Fibroblast of villous mesenchyme (primary cell): ENCODE data around the gene APOD. TPM values are rescaled to one million over a fixed set of nuclear protein-coding genes. Genes with fewer than 3 reads are reported as not detected.
"Not testable (repeated sequence)": the region's sequence is repeated elsewhere in the genome, so short reads cannot be mapped to it uniquely, and the experiment has no call there.

Experiments
- DNase-seq: peaks from one replicate; pipeline ENCODE4 v3.0.0-alpha.2; 2010; ENCODE audit warnings: low read depth
- H3K4me3 ChIP-seq: 2 replicates; pipeline ENCODE4 v1.5.1; 2011; ENCODE audit warnings: low read depth, mild to moderate bottlenecking, low read length
- total RNA-seq: library from RNA; depleted of rRNA; stranded (reverse); fragments of >200 nt; gene quantifications from 2 replicates; pipeline ENCODE4 v1.2.3, GENCODE V29; 2012
- TF ChIP-seq, protein P1 (sequence below): IDR thresholded peaks from 2 replicates; pipeline ENCODE4 v1.5.1; 2012; ENCODE audit warnings: low read depth, mild to moderate bottlenecking, low read length; ENCODE audit not compliant: insufficient read depth

APOD gene
- total RNA-seq, 1 donor, result 1.3 TPM

DNA sequence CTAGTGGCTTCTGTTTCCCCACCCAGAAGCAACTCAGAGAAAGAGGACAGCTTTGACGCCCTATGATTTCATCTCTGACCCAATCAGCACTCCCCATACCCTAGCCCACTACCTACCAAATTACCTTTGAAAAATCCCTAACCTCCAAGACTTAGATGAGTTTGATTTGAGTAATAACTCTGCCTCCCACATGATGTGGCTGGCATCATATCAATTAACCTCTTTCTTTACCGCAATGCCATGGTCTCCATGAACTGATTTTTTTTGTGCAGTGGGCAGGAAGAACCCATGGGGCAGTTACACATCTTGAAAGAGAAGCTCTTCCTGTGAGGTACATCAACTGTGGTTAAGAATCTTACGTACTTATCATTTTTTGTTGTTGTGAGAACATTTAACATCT is 25.5 kb upstream of the APOD start:
- TF ChIP-seq, protein P1, sequence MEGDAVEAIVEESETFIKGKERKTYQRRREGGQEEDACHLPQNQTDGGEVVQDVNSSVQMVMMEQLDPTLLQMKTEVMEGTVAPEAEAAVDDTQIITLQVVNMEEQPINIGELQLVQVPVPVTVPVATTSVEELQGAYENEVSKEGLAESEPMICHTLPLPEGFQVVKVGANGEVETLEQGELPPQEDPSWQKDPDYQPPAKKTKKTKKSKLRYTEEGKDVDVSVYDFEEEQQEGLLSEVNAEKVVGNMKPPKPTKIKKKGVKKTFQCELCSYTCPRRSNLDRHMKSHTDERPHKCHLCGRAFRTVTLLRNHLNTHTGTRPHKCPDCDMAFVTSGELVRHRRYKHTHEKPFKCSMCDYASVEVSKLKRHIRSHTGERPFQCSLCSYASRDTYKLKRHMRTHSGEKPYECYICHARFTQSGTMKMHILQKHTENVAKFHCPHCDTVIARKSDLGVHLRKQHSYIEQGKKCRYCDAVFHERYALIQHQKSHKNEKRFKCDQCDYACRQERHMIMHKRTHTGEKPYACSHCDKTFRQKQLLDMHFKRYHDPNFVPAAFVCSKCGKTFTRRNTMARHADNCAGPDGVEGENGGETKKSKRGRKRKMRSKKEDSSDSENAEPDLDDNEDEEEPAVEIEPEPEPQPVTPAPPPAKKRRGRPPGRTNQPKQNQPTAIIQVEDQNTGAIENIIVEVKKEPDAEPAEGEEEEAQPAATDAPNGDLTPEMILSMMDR, result no peak
- no peak for DNase-seq
- no peak overlapping the region for H3K4me3 ChIP-seq

DNA sequence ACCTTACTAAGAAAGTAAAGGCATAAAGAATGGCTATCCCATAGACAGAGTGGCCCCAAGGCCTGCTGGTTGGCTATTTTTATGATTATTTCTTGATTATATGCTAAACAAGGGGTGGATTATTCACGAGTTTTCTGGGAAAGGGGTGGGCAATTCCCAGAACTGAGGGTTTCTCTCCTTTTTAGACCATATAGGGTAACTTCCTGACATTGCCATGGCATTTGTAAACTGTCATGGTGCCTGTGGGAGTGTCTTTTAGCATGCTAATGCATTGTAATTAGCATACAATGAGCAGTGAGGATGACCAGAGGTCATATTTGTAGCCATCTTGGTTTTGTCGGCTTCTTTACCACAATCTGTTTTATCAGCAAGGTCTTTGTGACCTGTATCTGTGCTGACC is 18.0 kb upstream of the APOD start:
- not testable (repeated sequence) for DNase-seq, H3K4me3 ChIP-seq

DNA sequence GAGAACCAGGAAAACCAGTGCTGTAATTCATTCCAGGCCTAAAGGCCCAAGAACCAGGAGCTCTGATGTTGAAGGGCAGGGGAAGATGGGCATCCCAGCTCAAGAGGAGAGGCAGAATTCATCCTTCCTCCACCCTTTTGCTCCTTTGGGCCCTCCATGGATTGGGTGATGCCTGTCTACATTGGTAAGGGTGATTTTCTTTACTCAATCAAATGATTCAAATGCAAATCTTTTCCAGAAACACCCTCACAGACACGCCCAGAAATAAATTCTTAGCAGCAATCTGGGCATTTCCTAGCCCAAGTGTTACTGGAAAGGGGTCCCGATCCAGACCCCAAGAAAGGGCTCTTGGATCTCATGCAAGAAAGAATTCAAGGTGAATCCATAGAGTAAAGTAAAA is 17.6 kb upstream of the APOD start:
- H3K4me3 ChIP-seq, result no peak overlapping the region
- DNase-seq, result no peak
- TF ChIP-seq, protein P1, result no peak

DNA sequence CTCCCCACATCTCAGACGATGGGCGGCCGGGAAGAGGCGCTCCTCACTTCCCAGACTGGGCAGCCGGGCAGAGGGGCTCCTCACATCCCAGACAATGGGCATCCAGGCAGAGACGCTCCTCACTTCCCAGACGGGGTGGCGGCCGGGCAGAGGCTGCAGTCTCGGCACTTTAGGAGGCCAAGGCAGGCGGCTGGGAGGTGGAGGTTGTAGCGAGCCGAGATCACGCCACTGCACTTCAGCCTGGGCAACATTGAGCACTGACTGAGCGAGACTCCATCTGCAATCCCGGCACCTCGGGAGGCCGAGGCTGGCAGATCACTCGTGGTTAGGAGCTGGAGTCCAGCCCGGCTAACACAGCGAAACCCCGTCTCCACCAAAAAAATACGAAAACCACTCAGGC is 16.2 kb upstream of the APOD start:
- not testable (repeated sequence) for H3K4me3 ChIP-seq, DNase-seq

DNA sequence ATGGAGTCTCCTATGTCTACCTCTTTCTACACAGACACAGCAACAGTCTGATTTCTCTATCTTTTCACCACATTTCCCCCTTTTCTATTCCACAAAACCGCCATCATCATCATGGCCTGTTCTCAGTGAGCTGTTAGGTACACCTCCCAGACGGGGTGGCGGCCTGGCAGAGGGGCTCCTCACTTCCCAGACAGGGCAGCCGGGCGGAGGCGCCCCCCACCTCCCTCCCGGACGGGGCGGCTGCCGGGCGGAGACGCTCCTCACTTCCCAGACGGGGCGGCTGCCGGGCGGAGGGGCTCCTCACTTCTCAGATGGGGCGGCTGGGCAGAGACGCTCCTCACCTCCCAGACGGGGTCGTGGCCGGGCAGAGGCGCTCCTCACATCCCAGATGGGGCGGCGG is 15.8 kb upstream of the APOD start:
- not testable (repeated sequence) for H3K4me3 ChIP-seq, DNase-seq

DNA sequence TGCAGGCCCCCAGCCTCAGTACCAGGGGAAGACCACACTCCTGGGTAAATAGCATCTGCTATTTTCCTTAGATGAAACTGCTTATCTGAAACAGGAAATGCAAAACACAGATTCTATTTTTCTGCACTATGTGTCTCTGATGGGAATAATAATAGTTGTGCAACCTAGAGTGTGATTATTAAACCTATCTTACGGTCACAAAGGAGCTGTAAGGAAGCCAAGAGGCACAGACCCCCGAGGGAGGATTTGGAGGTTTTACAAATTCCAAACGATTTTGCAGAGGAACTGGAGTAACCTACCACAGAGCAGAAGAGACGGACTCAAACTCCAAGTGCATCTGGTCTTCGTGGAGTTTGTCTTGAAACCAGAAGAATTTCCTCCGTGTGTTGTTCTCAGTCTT is 14.1 kb upstream of the APOD start:
- TF ChIP-seq, protein P1, result no peak
- peak; percentile 12 for DNase-seq
- no peak overlapping the region for H3K4me3 ChIP-seq

DNA sequence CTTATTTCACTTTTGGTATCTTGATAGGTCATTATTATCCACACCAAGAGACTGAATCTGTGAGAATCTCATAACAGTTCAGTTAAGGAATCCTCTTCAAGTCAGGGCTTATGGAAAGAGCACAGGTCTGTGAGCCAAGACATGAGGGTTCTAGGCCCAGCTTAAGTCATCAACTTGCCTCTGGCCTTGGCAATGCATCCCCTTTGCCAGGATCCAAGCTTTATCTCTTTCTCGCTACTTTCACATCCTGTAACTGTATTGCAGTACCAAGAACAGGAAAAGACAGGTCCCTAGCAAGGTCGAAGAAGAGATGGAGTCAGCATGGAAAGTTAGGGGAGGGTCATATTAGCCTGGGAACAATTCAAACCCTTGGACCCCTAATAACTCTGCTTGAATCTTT is 13.5 kb upstream of the APOD start:
- DNase-seq, result no peak
- no peak overlapping the region for H3K4me3 ChIP-seq
- TF ChIP-seq, protein P1, result no peak

DNA sequence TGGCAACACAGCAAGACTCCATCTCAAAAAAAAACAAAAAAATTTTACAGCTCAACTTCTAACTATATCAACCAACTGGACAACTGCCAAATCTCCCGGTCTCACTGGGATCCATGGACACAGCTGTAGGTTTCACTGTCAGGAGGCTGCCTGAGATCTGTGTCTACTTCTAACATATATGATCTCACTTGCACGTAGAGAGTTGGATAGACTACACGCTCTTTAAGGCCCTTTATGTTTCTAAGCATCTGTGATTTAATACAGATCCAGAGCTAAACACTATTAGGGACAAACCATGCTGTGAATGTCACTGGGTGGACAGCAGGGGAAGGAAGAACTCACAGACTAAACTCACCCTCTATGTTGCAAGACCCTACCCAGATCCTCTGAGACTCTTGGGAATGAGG is 13.0 kb upstream of the APOD start:
- H3K4me3 ChIP-seq, result no peak overlapping the region
- no peak for DNase-seq
- TF ChIP-seq, protein P1, result no peak
